Right lung (tissue), 5 donors: ENCODE data around the gene L2HGDH. TPM values are rescaled to one million over a fixed set of nuclear protein-coding genes. Genes with fewer than 3 reads are reported as not detected.
"Not testable (repeated sequence)": the region's sequence is repeated elsewhere in the genome, so short reads cannot be mapped to it uniquely, and the experiment has no call there.

Source experiments
- DNase-seq, 2 donors: peaks; one replicate each; pipeline ENCODE4 v3.0.0-alpha.2; 2013
- polyA plus RNA-seq, 5 donors: library from polyadenylated mRNA; unstranded; fragments of 120-200 nt; gene quantifications; one replicate each; pipeline versions ENCODE4 v1.2.1 to v1.2.3, GENCODE V29; 2013; ENCODE audit warnings: inconsistent platforms in 1 of 5, low replicate concordance in 1 of 5; ENCODE audit not compliant: insufficient read length in 5 of 5, insufficient read depth in 1 of 5

Gene L2HGDH
- polyA plus RNA-seq, 5 donors, result 4.2 to 7.0 (median 5.8) TPM

DNA sequence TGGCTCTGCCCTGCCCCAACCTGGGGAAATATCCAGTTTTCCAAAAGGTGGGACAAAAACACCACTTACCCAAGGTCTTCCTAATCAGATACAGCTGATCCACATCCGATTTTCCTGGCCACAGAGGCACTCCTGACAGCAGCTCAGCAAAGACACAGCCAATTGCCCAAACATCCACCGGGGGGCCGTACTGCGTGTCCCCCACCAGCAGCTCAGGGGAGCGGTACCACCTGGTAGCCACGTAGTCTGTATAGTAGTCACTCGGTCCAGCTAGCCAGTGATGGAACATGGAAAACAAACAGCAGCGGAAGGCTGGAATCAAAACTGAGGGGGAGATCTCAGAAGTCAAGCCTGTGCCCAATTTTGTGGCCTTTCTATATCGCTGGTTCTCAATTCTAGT lies 28.9 kb upstream of the L2HGDH start:
- no peak for DNase-seq

GRCh38 chr14:50340045-50340444 lies 28.0 kb upstream of the L2HGDH start:
- no peak for DNase-seq

DNA sequence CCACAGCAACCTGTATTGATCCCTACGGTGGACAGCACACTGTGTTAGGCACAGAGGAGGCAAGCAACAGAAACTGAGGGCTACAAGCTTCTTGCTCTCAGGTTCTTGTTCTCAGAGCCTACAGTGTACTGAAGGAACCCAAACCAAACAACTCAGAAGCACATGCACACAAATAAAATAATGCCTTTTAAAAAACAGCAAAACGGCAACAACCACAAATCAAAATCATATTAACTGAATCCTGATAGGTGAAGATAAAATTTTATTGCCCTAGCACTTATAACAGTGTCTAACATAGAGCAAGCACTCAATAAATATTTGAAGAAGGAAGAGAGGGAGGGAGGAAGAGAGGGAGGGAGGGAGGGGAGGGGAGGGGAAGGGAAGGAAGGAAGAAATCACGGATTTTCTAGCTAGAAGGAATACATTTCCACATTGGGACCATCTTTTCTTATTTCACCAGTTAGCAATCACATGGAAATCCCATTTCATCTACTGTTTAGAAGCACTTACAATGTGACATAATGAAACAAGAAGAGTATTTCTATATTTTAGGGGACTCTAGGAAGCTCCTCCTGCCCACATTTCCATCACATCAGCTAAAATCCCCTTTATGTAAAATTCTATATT lies 27.3 kb upstream of the L2HGDH start:
- no peak for DNase-seq

GRCh38 chr14:50338587-50338986 lies 26.6 kb upstream of the L2HGDH start:
- no peak for DNase-seq

- peak; percentile 53 to 61 for DNase-seq
Measured at GRCh38 chr14:50335989-50336824, 24.2 kb upstream of the L2HGDH start.

- peak; percentile 58 to 70 for DNase-seq
Measured at GRCh38 chr14:50335389-50335788, 23.4 kb upstream of the L2HGDH start.

DNA sequence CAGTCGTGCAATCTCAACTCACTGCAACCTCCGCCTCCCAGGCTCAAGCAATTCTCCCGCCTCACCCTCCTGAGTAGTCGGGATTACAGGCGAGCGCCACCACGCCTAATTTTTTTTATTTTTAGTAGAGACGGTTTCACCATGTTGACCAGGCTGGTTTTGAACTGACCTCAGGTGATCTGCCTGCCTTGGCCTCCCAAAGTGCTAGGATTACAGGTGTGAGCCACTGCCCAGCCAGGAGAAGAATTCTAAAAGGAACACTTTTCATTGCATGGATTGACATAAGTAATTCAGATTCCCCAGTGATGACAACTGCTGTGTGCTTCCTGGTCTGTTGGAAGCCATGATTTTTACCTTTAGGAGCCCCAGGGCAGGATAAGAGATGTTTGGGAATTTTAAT lies 22.2 kb upstream of the L2HGDH start:
- no peak for DNase-seq

GRCh38 chr14:50333014-50333509 lies 21.0 kb upstream of the L2HGDH start:
- DNase-seq, result no peak

DNA sequence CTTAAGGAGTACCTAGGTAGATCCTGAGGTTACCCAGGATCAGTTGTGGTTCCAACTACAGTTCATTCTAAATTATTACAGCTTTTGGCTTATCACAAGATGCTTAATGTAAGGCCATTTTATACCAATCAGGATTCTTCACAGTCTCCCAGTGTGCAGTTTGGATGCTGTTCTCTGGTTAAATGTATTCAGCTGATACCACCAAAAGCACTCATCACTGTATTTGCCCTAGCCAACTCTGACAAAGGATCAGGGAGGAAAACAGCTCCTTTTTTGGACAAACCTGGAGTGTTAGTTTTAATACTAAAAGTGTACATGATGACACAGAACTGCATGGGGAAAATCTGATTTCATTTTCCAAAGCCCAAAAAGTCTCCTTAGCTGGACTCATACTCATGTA lies 19.6 kb upstream of the L2HGDH start:
- no peak for DNase-seq

DNA sequence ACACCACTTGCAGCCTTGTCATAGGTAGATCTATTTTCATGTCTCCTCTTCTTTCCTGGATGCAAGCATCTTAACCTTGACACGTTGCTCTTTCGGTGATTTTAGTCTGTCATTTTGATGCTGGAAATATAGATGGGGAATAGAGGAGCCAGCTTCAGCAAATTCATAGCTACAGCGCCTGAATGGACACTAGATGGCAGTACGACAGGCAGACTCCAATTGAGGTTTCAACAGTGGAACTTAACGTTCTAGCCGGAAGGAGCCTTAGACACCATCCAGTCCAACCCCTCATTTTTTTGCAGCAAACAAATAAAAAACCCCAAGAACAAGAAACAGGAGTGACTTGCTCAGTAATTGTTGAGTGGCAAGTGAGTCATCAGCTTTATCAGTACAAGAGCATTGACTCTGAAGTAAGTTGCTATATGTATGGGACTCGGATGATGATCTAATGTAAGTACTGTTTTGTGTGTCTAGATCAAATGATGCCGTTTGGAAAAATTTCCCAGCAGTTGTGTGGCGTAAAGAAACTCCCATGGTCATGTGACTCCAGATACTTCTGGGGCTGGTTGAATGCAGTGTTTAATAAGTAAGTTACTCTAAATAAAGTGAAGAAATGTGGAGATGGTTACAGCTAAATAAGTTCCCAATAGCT lies 9.1 kb upstream of the L2HGDH start:
- DNase-seq, result peak; percentile 77 to 81

- DNase-seq, result no peak
Measured at GRCh38 chr14:50320283-50320682, 8.3 kb upstream of the L2HGDH start.

DNA sequence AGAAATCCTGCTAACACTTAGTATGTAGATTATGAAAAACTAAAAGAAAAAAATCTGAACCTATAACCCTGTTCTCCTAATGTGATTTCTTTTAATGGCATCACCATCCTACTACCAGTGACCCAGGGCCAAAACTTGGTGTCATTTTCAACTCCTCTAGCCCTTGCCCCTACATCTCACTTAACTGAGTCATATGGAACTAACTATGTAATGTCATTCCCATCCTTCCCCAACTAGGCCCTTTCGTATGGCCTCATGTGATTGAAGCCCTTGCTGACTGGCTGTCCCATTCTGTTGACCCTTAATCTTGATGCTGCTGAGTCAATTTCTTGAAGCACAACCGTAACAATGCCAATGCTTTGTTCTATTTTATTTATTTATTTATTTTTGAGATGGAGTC lies 7.7 kb upstream of the L2HGDH start:
- no peak for DNase-seq

- no peak for DNase-seq
Measured at GRCh38 chr14:50319293-50319692, 7.3 kb upstream of the L2HGDH start.

- DNase-seq, result no peak
Measured at GRCh38 chr14:50318031-50318626, 6.1 kb upstream of the L2HGDH start.

DNA sequence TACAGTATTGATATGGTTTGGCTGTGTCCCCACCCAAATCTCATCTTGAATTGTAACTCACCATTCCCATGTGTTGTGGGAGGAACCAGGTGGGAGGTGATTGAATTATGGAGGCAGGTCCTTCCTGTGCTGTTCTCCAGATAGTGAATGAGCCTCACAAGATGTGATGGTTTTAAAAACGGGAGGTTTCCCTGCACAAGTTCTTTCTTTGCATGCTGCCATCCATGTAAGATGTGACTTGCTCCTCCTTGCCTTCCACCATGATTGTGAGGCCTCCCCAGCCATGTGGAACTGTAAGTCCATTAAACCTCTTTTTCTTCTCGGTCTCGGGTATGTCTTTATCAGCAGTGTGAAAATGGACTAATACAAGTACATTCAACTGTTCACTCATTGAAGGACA lies 2.1 kb upstream of the L2HGDH start:
- DNase-seq, result not testable (repeated sequence)

GRCh38 chr14:50312734-50313054 lies 665 bp upstream of the L2HGDH start:
- no peak for DNase-seq

DNA sequence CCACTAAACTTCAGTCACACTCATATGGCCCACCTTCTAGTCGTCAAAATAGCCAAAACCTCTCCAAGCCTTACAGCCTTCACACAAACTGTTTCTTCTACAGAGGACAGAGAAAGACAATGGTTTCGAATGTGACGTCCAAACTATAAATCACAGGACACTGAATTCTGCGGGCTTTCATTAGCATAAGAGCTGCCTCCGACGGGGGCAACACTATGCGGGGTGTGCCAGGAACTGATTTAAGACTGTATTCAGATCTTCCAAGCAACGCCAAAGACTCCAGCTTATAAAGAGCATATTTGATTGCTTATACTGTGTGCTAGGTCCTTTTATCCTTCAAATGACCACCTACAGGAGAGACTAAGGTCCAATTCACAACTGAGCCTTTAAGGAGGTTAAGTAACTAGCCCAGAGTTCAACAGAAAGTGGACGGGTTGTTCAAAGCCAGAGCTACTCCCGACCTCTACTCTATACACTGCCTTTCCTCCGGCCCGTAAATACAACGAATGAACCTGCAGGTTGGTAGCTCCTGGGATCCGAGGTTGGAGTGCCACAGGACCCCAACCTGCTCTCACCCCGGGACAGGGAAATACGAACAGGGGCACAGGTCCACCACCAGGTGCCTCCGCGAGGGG lies 575 bp downstream of the L2HGDH start:
- no peak for DNase-seq

DNA sequence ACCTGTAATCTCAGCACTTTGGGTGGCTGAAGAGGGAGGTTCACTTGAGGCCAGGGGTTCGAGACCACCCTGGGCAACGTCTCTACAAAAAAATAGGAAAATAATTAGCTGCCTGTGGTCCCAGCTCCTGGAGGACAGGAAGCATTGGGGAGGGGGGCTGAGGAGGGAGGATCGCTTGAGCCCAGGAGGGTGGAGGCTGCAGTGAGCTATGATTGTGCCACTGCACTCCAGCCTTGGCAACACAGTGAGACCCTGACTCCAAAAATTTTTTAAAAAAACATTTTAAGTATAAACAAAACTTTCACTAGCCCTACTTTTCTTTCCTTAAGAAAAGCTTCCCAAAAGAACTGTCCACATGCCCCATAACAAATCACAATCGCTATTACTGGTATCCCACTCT lies 1.6 kb downstream of the L2HGDH start:
- no peak for DNase-seq

DNA sequence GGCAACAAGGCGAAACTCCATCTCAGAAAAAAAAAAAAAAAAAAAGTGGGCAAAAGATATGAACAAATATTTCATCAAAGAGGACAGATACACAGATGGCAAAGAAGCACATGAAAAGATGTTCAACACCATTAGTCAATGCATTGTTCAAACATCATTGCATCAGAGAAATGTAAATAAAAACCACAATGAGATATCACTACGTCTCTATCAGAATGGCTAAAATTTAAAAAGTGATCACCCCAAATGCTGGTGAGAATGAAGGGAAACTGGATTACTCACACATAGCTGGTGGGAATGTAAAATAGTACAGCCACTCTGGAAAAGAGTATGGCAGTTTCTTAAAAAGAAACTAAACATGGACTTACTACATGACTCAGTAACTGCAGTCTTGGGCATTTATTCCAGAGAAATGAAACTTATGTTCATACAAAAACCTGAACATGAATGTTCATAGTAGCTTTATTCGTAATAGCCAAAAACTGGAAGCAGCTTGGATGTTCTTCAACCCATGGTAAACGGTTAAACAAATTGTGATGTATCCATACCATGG lies 3.6 kb downstream of the L2HGDH start:
- DNase-seq, result no peak

GRCh38 chr14:50303744-50304471 lies 8.1 kb downstream of the L2HGDH start:
- DNase-seq, result peak in 1 of 2 donors; percentile 30

DNA sequence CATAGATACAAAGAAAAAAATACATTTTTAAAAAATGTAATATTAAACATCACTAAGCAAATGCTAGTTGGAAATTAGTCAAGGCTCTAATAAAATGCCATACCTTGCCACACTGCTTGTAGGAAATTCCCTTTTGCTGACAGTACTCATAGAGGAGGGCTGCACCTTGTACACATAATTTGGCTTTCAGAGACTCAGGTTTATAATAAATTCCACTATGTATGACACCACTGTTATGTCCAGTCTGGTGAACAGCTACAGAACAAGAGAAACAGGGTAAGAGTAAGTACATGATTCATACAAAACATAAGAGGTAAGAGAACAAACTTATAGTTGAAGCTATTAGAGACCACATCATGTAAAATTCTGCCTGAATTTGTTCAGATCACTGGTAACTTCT lies 10.1 kb downstream of the L2HGDH start:
- no peak for DNase-seq
